Activated B cell treated with CpG ODN at 0.5 μM for 24 hours (primary cell): Measurements from ENCODE around the gene SOCS3. TPM values are rescaled to one million over a fixed set of nuclear protein-coding genes. Genes with fewer than 3 reads are reported as not detected.
"Not testable (repeated sequence)": the region's sequence is repeated elsewhere in the genome, so short reads cannot be mapped to it uniquely, and the experiment has no call there.

Source experiments
- ATAC-seq: fragments of 200-7000 bp; cut with Tn5 transposase; one replicate; pipeline ENCODE4 v1.10.0; 2021; ENCODE audit warnings: low read depth, mild to moderate bottlenecking, moderate library complexity
- CTCF ChIA-PET: fragments of 350-600 bp; sonication (Branson Sonifier 250); formaldehyde crosslinking; loops from one replicate; lab custom pipeline; 2021; ENCODE audit warnings: antibody characterized with exemption; lab: Charles Lee
- POLR2A ChIA-PET: fragments of 350-600 bp; sonication (Branson Sonifier 250); formaldehyde crosslinking; loops from one replicate; lab custom pipeline; 2021; ENCODE audit warnings: antibody characterized with exemption; lab: Charles Lee
- DNase-seq: peaks from one replicate; pipeline ENCODE4 v3.0.0; 2022
- H3K27ac Mint-ChIP-seq: one replicate; pipeline ENCODE4 v1.8.0; 2020; ENCODE audit warnings: mixed read lengths
- H3K27me3 Mint-ChIP-seq: one replicate; pipeline ENCODE4 v1.8.0; 2021; ENCODE audit warnings: mixed read lengths
- H3K36me3 Mint-ChIP-seq: one replicate; pipeline ENCODE4 v1.8.0; 2021; ENCODE audit warnings: low read depth, mixed read lengths
- H3K4me1 Mint-ChIP-seq: one replicate; pipeline ENCODE4 v1.8.0; 2021; ENCODE audit warnings: mixed read lengths
- H3K4me3 Mint-ChIP-seq: one replicate; pipeline ENCODE4 v1.8.0; 2020; ENCODE audit warnings: mild to moderate bottlenecking, mixed read lengths
- H3K9me3 Mint-ChIP-seq: one replicate; pipeline ENCODE4 v1.8.0; 2020; ENCODE audit warnings: mixed read lengths
- CTCF ChIP-seq: fragments of 200-600 bp; IDR thresholded peaks from one replicate; pipeline ENCODE4 v1.8.0; 2022; ENCODE audit warnings: antibody characterized with exemption, mild to moderate bottlenecking
- intact Hi-C: fragments of 100-400 bp; cut with micrococcal nuclease; formaldehyde crosslinking; loops from one replicate; pipeline ENCODE4 v1.15.1; 2024
- total RNA-seq: library from RNA; stranded (reverse); gene quantifications from 2 replicates; pipeline ENCODE4 v1.2.3, GENCODE V29; 2022

Gene SOCS3
- total RNA-seq, 1 donor from 2014 or later = 79.9 TPM

DNA sequence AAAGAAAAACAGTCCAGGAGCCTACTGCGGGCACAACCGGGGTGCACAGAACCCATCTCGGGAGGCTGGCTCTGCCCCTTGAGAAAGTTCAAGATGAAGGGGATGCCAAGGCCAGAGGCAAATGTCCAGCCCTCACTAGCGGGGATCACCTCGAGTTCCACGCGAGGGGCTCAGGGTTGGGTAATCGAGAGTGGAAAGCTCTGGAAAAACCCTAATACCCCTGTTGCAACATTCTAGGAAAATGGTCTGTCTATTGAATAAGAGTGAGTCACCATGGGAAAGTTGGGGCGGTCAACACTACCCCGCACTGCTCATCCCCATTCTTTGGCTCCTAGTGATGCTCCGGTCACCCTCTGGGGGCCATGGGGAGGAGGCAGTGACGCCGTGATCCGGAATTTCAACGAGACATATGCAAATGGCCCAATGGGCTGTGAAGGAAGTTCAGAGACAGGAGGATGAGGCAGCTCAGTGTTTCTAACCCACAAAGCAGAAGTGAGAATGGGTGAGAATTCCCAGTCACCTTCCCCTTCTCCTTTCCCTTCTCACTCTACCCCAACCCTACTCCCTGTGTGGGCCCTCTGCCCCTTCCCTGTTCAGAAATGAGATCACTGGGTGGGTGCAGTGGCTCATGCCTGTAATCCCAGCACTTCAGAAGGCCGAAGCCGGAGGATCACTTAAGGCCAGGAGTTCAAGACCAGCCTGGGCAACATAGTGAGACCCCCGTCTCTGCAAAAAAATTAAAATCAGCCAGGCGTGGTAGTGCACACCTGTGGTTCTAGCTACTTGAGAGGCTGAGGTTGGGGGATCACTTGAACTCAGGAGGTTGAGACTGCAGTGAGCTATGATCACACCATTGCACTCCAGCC lies 22.4 kb downstream of the SOCS3 start:
- no peaks in the 10 kb centered on the region for H3K9me3 Mint-ChIP-seq
- peak; percentile 76 for ATAC-seq
- DNase-seq = peak; percentile 66
- H3K4me1 Mint-ChIP-seq = peaks cover 72% of the 10 kb centered on the region
- intact Hi-C loops = loop anchor here (1.0 kb wide), 4 partner anchors 19 to 47 kb away; partner anchors contain the start of gene SOCS3
- ChIA-PET POLR2A (interaction anchor here (0.7 to 2.1 kb wide), 9 partner anchors 12 to 878 kb away, joined by 3 to 10 read pairs (median 3); partner anchors contain the start of gene TNRC6C), CTCF (interaction anchor here (1.4 to 5.5 kb wide), 3 partner anchors 19 to 86 kb away, joined by 3 to 29 read pairs (median 7); partner anchors contain the start of gene SOCS3)
- no peaks in the 10 kb centered on the region for H3K36me3 Mint-ChIP-seq
- no peak for TF ChIP-seq CTCF
- H3K4me3 Mint-ChIP-seq = peak overlapping the region; percentile 82
- no peaks in the 10 kb centered on the region for H3K27me3 Mint-ChIP-seq
- H3K27ac Mint-ChIP-seq = peak overlapping the region; percentile 96

DNA sequence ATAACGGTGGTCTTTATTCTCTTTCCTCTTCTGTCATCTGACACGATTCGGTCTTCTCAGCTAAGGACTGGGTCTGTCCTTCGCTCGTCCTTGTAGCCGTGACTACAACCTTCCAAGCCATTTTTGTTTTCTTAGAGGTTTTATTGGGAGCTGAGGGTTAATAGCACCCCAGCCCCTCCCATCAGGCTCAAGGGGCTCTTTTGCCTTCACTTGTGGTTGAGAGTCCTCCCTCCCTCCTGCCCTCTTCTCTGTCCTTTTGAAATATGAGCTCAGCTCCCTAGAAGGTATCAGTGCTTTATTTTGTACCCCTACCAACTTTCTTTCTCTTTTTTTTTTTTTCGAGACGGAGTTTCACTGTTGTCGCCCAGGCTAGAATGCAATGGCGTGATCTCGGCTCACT lies 24.7 kb downstream of the SOCS3 start:
- H3K4me1 Mint-ChIP-seq = peaks cover 60% of the 10 kb centered on the region
- ChIA-PET POLR2A (interaction anchor here (1.1 to 3.5 kb wide), 3 partner anchors 9 to 21 kb away, joined by 6 to 21 read pairs (median 9); no protein-coding TSS in a partner anchor), CTCF (interaction anchor here (1.2 to 1.8 kb wide), 2 partner anchors 16 to 21 kb away, joined by 4 read pairs; no protein-coding TSS in a partner anchor)
- no peaks in the 10 kb centered on the region for H3K36me3 Mint-ChIP-seq
- no peak for TF ChIP-seq CTCF
- no peak for ATAC-seq
- DNase-seq = no peak
- H3K27me3 Mint-ChIP-seq = no peaks in the 10 kb centered on the region
- no peak overlapping the region for H3K4me3 Mint-ChIP-seq
- intact Hi-C loops = no loop called here
- peak overlapping the region; percentile 1 for H3K27ac Mint-ChIP-seq
- H3K9me3 Mint-ChIP-seq = no peaks in the 10 kb centered on the region

- no peak for DNase-seq
- Mint-ChIP-seq H3K27me3 (no peaks in the 10 kb centered on the region), H3K27ac (no peak overlapping the region), H3K4me3 (no peak overlapping the region), H3K4me1 (peaks cover 45% of the 10 kb centered on the region), H3K9me3 (no peaks in the 10 kb centered on the region), H3K36me3 (no peaks in the 10 kb centered on the region)
- ATAC-seq = no peak
- ChIA-PET CTCF (no interaction called here), POLR2A (interaction anchor here (1.0 kb wide), 1 partner anchor 25 kb away, joined by 3 read pairs; no protein-coding TSS in a partner anchor)
- intact Hi-C loops = no loop called here
- no peak for TF ChIP-seq CTCF
Measured at GRCh38 chr17:78332991-78333390, 26.9 kb downstream of the SOCS3 start.

DNA sequence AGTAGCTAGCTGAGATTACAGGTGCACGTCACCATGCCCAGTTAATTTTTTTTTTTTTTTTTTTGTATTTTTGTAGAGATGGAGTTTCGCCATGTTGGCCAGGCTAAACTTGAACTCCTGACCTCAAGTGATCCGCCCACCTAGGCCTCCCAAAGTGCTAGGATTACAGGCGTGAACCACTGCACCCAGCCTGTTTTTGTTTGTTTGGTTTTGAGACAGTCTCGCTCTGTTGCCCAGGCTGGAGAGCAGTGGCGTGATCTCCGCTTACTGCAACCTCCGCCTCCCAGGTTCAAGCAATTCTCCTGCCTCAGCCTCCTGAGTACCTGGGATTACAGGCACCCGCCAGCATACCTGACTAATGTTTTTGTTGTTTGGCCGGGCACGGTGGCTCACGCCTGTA lies 28.5 kb downstream of the SOCS3 start:
- POLR2A ChIA-PET = interaction anchor here (1.0 kb wide), 1 partner anchor 11 kb away, joined by 6 read pairs; no protein-coding TSS in a partner anchor
- peaks cover 28% of the 10 kb centered on the region for H3K4me1 Mint-ChIP-seq
- H3K9me3 Mint-ChIP-seq, intact Hi-C loops, H3K4me3 Mint-ChIP-seq, H3K27ac Mint-ChIP-seq, H3K27me3 Mint-ChIP-seq, H3K36me3 Mint-ChIP-seq, CTCF ChIA-PET, DNase-seq, ATAC-seq: not testable (repeated sequence)

DNA sequence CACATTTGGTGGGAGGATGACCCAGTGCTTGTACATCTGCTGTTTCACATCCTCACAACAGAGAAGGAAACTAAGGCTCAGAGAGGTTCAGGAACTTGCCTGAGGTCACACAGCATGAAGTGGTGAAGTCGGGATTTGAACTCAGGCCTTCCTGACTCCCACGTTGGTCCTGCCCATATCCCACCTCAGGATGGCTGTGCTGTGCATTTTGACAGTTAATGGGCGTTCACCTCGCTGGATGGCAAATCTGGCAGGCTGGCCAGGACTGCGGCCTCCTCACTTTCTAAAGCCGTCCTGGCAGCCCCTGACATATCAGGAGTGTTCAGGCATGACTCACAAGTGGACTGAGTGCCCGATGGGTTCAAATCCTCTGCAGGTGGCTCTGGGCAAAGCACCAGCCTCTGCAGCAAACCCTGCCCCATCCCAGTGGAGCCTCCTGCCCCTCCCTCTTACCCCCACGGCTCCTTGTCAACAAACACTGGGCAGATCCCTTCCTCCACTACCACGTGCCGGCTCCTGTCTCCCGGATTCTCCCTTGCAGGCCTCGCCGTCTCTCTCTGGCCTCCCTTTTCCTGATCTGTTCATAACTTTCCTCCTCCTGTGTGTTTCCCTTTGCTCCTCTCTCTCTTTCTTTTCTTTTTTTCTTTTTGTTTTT lies 29.2 kb downstream of the SOCS3 start:
- H3K9me3 Mint-ChIP-seq = no peaks in the 10 kb centered on the region
- ChIA-PET CTCF (no interaction called here), POLR2A (no interaction called here)
- intact Hi-C loops = no loop called here
- no peaks in the 10 kb centered on the region for H3K36me3 Mint-ChIP-seq
- no peak overlapping the region for H3K27ac Mint-ChIP-seq
- DNase-seq = no peak
- H3K4me3 Mint-ChIP-seq = no peak overlapping the region
- no peak for TF ChIP-seq CTCF
- ATAC-seq = no peak
- H3K4me1 Mint-ChIP-seq = peaks cover 25% of the 10 kb centered on the region
- H3K27me3 Mint-ChIP-seq = no peaks in the 10 kb centered on the region
